Body of pancreas (tissue), 4 donors: Measurements from ENCODE around the gene ESYT1.

ENCODE experiments used
- CTCF ChIP-seq, 7 experiments: fragments of 450-650 bp in 4 of 7; fragments of 200-600 bp in 3 of 7; sonication (generic) in 3 of 7; IDR thresholded peaks; one replicate each; pipeline ENCODE4 v1.5.1; 2016 to 2019; ENCODE audit warnings: antibody characterized with exemption in 7 of 7
- POLR2A ChIP-seq, 3 donors: fragments of 450-650 bp; IDR thresholded peaks; one replicate each; pipeline ENCODE4 v1.6.1; 2016; ENCODE audit warnings: antibody characterized with exemption in 3 of 3, mild to moderate bottlenecking in 2 of 3

GRCh38 chr12:56082967-56083366 is 45.1 kb upstream of the ESYT1 start:
- TF ChIP-seq POLR2A (IDR thresholded peaks at IDR 0.05), result no peak
- TF ChIP-seq CTCF (IDR thresholded peaks at IDR 0.05), result no peak
